Prostate gland (tissue), 2 donors: ENCODE data around the gene CHRM2.

Source experiments
- CTCF ChIP-seq, 4 experiments: fragments of 200-600 bp in 2 of 4; fragments of 450-650 bp in 2 of 4; sonication (generic) in 2 of 4; IDR thresholded peaks; 1 replicate in 3 of 4; 2 replicates in 1 of 4; pipeline ENCODE4 v1.5.1; 2016 to 2019; ENCODE audit warnings: antibody characterized with exemption in 4 of 4, mild to moderate bottlenecking in 2 of 4, moderate library complexity in 2 of 4
- POLR2A ChIP-seq: fragments of 450-650 bp; IDR thresholded peaks from one replicate; pipeline ENCODE4 v1.6.1; 2016; ENCODE audit warnings: antibody characterized with exemption, mild to moderate bottlenecking
- POLR2AphosphoS5 ChIP-seq: sonication (generic); formaldehyde crosslinking; IDR thresholded peaks from one replicate; pipeline ENCODE4 v1.6.1; 2017; ENCODE audit warnings: antibody characterized with exemption

DNA sequence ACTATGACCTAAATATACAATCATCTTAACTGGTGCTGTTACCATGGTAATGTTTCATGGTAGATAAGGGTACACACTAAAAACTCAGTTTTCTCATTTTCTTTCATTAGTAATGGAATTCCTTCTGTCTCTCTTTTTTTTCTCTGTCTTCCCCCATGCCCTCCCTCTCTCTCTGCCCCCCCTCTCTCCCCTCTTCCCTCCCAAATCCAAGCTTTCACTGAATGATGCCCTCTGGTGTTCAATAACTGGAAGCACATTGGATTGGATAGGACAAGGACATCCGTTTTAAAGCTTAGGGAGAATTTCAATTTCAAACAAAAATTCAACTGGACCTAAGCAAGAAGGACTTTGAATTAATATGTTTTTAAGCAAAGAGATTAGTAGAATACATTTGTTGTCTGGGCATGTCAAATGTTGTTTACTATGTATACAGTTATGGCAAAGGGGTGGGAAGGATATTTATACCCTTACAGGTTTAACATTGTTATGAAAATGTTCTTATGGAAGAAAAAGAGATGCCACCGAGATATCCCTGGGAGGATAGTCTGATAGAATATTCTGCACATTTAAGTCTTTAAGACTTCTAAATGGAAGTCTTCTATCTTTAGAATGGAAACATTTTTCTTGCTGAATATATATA, 6.1 kb downstream of the CHRM2 start:
- no peak for TF ChIP-seq CTCF (IDR thresholded peaks at IDR 0.05)
- TF ChIP-seq POLR2A = no peak
- no peak for TF ChIP-seq POLR2AphosphoS5
